Vagina (tissue), 2 donors: ENCODE results near the gene CCSER2.

ENCODE experiments used
- CTCF ChIP-seq, 3 experiments: fragments of 450-650 bp in 2 of 3; fragments of 200-600 bp in 1 of 3; sonication (generic) in 1 of 3; IDR thresholded peaks; one replicate each; pipeline ENCODE4 v1.5.1; 2017 to 2019; ENCODE audit warnings: antibody characterized with exemption in 3 of 3, mild to moderate bottlenecking in 2 of 3, moderate library complexity in 2 of 3
- POLR2A ChIP-seq, 2 donors: fragments of 450-650 bp; IDR thresholded peaks; one replicate each; pipeline ENCODE4 v1.6.1; 2017; ENCODE audit warnings: antibody characterized with exemption in 2 of 2, mild to moderate bottlenecking in 2 of 2, moderate library complexity in 2 of 2

GRCh38 chr10:84352251-84352842 is 24.0 kb downstream of the CCSER2 start:
- no peak for TF ChIP-seq POLR2A (IDR thresholded peaks at IDR 0.05)
- peak in 1 of 3 experiments; percentile 26 for TF ChIP-seq CTCF (IDR thresholded peaks at IDR 0.05)
